ENCODE results near the gene TRIM3. TPM values are rescaled to one million over a fixed set of nuclear protein-coding genes. Genes with fewer than 3 reads are reported as not detected.

Gene TRIM3
- total RNA-seq, 2 donors from 2014 or later, result 10.6 to 14.5 TPM

DNA sequence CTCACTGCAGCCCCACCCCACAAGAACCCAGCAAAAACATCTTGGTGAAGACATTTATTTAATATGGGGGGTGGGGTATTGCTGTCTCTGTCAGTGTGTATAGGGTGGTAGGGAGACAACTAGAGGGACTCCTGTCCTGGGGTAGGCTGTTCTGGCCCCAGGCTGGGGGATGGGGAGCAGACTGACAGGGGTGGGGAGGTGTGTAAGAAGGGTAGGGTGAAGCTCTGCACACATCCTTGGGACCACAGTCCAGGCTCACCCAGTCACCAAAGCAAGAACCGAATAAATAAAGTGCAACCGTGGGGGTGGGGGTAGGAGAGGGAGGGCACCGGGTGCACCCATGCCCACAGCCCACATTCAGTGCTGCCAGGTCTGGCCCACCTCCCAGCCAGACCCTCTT is 25.2 kb downstream of the TRIM3 start:
- DNase-seq, result no peak
- intact Hi-C loops (cut with DNase I), result loop anchor here in 1 of 2 donors (10.0 kb wide), 1 partner anchor 56 kb away; no protein-coding TSS in a partner anchor
- ATAC-seq, result no peak

DNA sequence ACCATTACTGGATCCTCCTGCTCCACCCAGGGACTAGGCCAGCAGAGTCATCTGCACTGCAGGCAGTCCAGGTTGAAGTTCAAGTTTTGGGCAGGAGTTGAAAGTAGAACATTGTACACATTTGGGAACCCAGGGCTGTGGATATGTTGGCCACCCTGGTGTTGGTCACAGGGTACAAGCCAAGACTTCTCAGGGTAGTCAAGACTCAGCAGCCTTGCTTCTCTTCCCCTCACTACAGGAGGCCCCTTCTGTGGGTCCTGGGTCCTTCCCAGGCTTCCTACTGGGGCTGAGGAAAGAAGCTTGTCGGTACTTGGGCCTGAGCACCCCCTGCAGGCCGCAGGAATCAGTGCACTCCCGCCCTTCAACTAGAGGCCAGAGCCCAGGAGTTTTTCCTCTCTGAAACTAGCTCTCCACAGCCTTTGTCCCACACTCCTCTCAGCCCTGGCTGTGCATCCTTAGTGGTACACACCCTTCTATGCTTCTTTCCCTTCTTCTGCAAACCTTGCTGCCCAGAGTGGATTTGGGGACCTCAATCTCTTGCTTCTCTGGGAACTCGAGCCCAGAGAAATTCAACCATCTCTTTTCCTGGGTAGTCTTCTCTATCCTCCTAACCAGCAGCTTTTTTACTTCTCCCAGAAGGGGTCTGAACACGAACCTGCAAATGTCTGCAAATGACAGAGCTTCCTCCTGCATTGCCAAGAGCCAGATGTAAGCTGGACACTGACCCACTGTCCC is 30.3 kb downstream of the TRIM3 start:
- intact Hi-C loops (cut with DNase I), result loop anchor here (2.0 to 10.0 kb wide), 3 partner anchors 61 to 66 kb away; no protein-coding TSS in a partner anchor
- peak; percentile 65 to 77 for ATAC-seq
- DNase-seq, result peak; percentile 65

DNA sequence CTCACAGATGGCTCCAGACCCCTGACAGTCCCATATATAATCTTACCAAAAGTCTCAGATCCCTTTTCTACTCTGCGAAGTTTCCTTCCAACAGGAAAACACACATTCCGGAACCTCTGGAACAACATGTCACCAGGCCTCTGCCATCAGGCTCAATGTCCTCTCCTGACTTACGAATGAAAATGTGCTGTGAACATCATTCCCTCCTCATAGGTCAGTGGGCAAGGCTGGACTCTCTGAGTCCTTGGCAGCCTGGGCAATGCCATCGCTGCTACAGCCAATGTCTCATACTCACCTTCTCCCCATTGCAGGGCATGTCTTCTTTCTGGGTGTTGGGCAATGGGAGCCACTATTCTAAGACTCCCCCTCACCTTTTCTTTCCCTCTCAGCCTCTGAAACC is 31.3 kb downstream of the TRIM3 start:
- intact Hi-C loops (cut with DNase I), result loop anchor here (2.0 to 10.0 kb wide), 3 partner anchors 62 to 65 kb away; no protein-coding TSS in a partner anchor
- no peak for ATAC-seq
- no peak for DNase-seq

DNA sequence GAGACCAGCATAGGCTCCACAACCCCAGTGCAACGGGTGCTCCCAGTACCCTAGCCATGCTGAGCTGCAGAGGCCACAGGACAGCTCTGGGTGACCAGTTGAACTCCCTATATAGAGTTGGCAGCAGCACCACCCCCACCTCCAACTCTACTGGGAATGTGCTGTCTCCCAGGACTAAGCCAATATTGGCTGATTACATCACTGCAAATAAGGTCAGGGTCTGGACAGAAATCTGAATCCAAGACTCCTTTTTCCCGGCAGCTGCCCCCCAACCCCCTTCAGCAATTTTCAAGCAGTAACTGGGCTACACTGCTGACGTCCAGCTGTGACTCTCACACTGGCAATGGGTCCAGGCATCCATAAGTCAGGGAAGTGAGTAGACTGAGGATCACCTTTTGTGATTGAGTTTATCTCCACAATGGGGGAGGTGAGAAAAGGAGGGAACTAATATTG is 32.8 kb downstream of the TRIM3 start, which contains the start of gene HPX:
TSS of gene HPX (minus strand) at position 82 of the 453 bp plus-strand sequence. CDS start at position 58, 24 bp downstream.
- intact Hi-C loops (cut with DNase I), result loop anchor here (5.0 to 10.0 kb wide), 2 partner anchors 64 kb away; no protein-coding TSS in a partner anchor
- ATAC-seq (no peak), DNase-seq (no peak)

DNA sequence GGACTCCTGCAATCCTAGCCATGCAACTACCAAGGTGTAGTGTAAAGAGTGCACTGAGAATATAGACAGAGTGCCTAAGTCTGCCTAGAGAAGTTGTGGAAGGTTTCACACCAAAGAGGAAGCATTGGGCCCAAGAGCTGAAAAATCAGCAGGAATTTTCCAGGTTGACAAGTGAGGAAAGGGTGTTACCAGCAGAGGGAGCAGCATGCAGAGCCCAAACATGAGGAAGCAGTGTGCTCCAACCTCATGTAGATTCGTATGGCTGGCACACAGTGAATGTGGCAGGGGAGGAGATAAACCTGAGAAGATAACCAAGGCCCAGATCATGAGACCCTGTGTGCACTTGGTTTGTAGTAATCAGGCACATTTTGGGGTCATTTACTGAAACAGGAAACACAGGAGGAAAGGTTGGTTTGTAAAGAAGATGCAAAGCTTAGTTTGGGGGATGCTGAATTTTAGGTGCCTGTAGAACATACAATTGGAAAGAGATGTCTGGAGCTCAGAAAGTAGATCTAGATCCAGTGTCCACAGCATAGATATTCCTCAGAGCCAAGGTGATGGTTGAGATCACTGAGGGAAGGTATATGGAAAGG is 34.7 kb downstream of the TRIM3 start:
- peak; percentile 65 to 76 for ATAC-seq
- intact Hi-C loops (cut with DNase I), result no loop called here
- DNase-seq, result peak; percentile 54

DNA sequence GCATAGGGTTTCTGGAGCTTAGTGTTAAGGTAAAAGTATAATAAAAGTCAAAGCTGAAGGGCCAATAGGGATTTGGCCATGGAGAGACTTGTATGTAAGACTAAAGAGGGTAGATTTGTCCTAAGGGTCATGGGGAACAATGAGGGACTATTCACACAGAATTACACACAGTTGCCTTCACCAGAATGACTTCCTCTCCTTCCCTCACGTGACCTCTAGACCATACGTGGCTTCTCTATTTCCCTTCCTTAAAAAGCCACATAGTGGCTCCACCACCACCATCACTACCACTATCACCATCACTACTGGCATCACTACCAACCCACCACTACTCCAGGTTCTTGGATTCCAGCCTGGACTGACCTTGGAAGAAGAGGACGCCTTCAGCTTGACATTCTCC is 35.7 kb downstream of the TRIM3 start:
- intact Hi-C loops (cut with DNase I), result no loop called here
- no peak for DNase-seq
- ATAC-seq, result no peak

DNA sequence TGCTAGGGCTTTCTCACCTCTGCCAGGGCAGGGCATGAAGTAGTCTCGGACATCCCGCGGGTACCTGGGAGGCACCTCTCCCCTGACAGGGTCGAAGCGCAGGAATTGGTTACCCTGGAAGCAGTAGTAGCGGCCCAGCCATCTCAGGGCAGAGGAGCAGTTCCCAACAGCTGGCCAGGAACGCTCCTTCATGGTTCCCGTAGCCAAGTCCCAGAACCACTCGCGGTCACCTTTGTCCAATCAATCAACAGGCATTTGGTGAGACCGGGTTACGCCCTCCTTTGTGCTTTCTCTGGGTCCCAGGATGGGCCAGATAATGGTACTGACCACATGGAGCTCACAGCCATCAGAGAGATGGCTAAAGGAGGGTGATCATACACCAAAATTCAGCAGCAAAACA is 36.3 kb downstream of the TRIM3 start:
- intact Hi-C loops (cut with DNase I), result no loop called here
- no peak for DNase-seq
- no peak for ATAC-seq

DNA sequence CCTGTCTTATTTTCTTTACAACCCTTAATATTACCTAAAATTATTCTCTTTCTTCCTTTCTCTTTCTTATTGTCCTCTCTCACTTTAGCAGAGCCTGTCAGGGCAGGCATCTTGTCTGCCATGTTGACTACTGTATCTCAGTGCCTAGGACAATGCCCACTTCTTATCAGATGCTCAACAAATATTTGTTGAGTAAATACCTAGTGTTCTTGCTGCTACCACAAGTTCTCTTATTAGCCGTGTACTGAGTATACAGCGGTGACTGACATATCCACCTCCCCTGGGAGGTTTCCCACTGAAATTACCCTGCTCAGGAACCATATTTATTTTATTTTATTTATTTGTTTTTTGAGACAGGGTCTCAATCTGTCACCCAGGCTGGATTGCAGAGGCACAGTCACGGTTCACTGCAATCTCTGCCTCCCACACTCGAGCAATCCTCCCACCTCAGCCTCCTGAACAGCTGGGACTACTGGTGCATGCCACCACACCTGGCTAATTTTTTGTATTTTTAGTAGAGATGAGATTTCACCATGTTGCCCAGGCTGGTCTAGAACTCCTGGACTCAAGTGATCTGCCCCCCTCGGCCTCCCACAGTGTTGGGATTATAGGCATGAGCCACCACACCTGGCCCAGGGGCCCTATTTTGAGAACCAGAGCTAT is 39.6 kb downstream of the TRIM3 start:
- ATAC-seq (no peak), DNase-seq (no peak)
- intact Hi-C loops (cut with DNase I), result no loop called here

DNA sequence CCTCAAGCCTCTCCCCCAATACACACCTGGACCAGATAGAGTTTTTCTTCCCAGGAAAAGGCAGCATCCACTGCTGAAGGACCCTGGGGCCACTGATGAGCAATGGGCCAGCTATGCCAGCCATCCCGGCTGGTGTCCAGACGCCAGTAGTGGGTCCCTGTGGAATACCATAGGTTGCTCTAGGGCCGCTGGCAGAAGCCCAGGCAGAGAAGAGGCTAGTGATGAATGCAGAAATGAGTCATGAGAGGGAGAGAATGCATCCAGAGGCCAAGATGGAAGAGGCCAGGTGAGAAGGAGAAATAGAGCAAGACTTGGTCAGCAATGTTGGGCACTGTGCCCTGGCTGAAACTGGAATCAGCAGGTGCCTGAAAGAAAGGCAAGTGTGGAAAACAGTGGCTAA is 41.9 kb downstream of the TRIM3 start:
- intact Hi-C loops (cut with DNase I), result no loop called here
- no peak for DNase-seq
- ATAC-seq, result peak in 1 of 2 donors; percentile 42

DNA sequence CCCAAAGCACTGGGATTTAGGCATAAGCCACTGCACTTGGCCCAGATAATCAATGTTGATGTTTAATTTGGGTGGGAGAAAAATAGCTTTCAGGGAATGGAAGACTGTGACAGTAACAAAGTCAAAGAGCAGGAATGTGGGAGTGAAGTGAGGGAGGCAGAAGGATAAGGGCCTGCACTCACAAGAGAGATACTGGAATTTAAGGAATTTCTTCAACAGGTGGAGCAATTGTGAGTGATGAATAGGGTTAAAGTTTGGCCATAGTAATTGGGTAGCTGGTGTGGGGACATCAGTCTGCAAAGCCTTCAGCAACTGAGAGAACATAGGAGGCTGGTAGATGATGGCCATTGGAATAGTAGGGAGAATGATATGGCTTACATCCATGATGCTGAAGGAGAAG is 46.2 kb downstream of the TRIM3 start:
- ATAC-seq (no peak), DNase-seq (no peak)
- intact Hi-C loops (cut with DNase I), result no loop called here

DNA sequence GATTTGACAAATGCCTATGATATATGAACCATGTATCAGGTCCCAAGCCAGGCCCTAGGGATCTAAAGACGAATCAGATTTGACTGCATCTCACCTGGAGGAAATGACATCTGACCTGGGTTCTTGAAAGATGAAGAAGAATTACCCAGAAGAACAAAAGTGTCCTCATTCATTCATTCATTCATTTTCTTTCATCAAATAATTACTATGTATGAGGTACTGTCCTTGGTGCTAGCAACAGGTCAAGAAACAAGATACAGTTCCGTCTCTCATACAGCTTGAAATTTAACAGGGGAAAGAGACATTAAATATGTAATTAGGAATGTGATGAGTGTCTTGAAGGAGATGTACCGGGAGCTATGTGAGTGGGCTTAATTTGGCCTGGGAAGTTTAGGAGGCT is 53.1 kb downstream of the TRIM3 start:
- DNase-seq (no peak), ATAC-seq (no peak)
- intact Hi-C loops (cut with DNase I), result no loop called here

DNA sequence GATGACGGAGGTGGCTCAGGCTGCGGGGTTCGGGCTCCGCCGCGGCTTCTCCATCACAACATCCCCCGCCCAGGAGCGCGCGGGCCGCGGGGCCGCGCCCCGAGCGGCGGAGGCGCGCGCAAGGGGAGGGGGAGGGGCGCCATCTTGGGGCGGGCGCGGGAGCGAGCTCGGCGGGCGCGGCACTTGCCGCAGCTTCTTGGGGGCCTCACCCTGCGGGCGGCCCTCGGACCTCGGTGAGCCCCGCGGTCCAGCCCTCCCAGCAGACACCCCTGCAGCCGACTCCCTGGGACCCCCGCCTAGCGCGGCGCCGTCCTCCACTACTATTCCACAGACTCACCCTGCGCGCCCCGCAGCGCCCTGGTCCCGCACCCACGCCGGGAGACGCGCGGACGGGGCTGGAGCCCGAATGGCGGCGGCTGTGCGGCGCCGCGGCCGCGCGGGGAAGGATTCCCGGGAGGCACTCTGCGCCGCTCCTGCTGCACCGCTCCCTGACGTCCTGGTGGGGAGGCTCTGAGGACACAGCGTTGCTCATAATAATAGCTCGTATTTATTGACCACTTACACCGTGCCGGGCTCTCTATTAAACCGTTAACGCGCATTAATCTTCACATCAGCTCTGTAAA is 54.6 kb downstream of the TRIM3 start, which contains the start of gene APBB1:
TSS of gene APBB1 (minus strand) at position 86 of the 623 bp plus-strand sequence. CDS start 7,747 bp downstream, outside the sequence.
- ATAC-seq (peak; percentile 96), DNase-seq (peak; percentile 75)
- intact Hi-C loops (cut with DNase I), result no loop called here

DNA sequence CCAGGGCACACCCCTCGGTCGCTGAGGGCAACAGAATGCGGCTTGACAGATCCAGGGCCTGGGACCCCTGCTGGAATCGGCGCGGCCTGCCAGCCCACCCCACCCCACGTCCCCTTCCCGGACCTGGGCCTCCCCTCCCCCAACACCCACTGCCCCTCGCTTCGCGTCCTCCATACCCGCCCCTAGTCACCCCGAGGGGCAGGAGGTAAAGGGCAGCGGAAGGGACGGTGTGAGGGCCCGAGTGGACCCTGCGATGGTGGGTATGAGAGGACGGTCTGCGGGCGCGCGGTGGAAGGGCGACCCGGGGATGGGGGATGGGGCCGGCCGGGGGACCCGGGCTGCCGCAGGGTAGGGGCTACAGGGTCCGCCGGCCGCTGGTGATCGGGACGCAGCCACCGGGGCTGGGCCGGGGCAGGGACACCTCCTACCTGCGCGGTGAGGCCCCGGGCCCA is 55.2 kb downstream of the TRIM3 start:
- intact Hi-C loops (cut with DNase I), result no loop called here
- DNase-seq (peak; percentile 30), ATAC-seq (peak; percentile 42 to 49)

DNA sequence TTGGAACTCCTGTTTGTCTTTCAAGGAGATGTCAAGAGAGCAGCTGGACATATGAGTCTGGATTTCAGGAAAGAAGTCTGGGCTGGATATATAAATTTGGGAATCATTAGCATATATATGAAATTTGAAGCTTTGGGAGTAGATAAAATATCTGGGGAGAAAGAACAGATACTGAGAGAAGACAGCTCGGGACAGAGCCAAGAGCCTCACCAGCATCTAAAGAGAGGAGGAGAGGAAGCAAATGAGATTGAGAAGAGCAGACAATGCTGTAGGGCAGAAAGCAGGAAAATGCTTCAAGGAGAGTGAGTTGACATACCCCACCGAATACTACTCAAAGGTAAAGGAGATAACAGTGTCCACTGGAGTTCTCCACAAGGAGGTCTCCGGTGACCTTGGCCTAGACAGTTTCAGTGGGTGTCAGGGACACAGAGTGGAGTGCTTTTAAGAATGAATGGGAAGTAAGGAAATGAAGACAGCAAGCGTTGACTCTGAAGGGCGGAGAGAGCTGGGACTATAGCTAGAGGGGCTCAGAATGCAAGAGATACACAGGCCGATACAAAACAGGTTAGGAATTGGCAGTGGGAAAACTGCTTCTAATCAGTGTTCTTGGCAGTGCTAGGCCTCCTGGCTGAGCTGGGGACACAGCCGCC is 55.7 kb downstream of the TRIM3 start:
- intact Hi-C loops (cut with DNase I), result no loop called here
- DNase-seq, result no peak
- ATAC-seq, result peak; percentile 2 to 62

DNA sequence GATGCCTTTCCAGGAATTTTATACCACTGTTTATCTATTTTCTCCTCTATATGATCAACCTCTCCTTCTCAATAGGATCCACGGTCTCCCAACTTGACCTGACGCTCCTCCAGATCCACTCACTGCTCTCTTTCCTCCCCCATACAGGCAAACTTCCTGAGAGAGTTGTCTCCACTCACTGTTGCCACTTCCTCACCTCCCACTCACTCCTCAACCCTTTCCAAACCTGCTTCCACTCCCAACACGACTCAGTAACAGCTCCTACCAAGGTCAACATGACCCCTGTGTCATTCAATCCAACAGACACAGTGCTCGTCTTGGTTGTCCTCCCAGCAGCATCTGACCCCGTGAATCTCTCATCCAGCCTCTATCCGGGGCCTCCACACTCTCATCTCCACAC is 57.9 kb downstream of the TRIM3 start:
- no peak for ATAC-seq
- intact Hi-C loops (cut with DNase I), result no loop called here
- DNase-seq, result no peak

DNA sequence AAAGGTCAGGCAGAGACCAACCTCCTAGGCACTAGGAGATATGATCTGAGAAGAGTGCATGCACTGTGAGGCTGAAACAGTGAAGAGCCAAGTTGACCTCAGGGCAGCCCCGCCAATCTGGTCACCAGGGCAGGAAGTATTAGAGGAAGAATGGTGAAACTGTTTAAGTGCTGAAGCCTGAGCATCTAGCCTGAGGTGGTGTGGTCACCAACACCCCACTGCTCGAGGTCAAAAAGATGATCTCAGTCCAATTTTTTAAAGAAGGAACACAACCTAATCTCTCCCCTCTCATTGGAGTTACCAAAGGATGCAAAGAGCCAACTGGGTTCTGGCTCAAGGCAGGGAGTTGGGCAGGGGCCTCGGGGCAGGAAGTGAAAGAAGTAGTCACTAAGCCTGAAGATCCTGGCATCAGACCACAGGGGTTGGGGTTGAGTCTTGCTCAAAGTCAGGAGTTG is 58.8 kb downstream of the TRIM3 start:
- ATAC-seq, result no peak
- no peak for DNase-seq
- intact Hi-C loops (cut with DNase I), result no loop called here

DNA sequence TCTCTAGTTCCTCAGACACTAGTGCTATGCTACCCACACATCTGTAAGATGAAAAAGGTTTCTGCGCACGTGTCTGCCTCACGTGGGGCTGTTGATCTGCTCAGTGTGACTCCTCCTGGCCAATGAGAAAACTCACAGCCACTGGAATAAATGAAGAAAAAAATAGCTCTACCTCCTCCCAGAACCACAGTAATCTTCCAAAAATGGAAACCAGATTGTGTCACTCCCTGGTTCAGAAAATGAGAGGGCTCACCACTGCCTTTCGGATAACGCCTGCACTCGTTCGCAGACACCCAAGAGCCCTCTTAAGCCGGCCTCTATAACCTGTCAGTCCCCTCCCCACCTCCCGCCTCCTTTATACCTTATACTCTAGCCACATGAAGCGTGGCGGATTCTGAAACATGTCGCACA is 59.9 kb downstream of the TRIM3 start:
- intact Hi-C loops (cut with DNase I), result no loop called here
- ATAC-seq (no peak), DNase-seq (no peak)

DNA sequence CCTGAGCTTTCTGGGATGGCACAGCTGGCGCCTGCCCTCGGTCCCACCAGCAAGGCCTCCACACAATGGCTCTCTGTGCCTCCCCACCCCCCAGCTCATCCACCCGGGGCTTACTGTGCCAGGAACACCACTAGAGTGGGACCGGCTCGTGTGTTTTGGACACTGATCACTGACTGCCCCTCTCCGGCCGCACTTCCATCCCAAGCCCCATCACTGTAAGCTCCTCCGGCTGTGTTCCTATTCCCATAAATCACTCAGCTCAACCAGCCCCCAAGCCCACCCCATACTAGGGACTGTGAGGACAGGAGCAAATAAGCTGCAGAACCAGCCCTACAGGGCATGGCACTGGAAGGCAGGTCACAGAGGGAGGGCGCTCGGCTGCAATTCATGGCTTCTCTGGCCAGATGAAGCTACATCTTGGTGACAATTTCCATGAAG is 62.1 kb downstream of the TRIM3 start:
- DNase-seq (no peak), ATAC-seq (no peak)
- intact Hi-C loops (cut with DNase I), result no loop called here
